ENCODE results near the gene SLC6A17. TPM values are rescaled to one million over a fixed set of nuclear protein-coding genes. Genes with fewer than 3 reads are reported as not detected.

Gene SLC6A17
- total RNA-seq, 1 experiment from 2014 or later: 0.17 TPM

DNA sequence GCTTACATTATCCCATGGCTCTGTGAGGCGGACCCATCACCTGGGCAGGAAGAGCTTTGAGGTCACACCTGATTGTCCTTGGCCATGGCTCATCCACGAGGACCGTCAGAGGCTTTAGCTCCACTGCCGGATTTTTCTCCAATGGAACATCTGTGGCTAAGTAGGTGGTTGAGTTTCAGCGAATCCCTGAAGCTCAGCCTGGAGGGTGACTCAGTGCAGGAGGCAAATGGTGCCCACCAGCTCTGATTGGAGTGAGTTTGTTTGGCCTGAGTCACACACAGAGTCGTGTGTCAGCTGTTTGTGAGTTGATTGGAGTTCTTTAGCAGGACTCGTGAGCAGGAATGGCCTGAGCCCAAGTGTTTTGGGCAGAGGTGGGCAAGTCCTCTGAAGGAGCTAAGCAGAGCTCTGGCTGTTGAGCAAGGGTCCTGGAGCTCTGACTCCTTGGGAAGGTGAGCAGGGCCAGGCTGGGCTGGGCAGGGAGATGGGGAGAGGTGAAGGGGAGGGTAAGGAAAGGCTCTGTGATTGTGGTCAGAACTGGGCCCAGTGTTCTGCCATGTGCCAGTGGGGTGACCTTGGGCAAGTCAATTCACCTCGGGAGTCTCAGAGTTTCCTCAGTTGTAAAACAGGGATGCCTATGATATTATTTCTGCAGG is 2.0 kb downstream of the SLC6A17 start:
- Histone ChIP-seq H3K23me2 (ENCODE audit: insufficient read length, low read depth, low read length, poor library complexity, severe bottlenecking) (peaks cover 13% of the 10 kb centered on the region), H4K5ac (ENCODE audit: insufficient read length, low read depth, low read length) (no peak overlapping the region), H3T11ph (ENCODE audit: low read length) (no peak overlapping the region), H3K23ac (ENCODE audit: insufficient read length, low read depth, low read length) (no peak overlapping the region), H3K56ac (ENCODE audit: insufficient read length, low read depth, low read length) (no peak overlapping the region), H3K79me2 (ENCODE audit: insufficient read depth, low read length) (no peaks in the 10 kb centered on the region), H2AFZ (ENCODE audit: low read length) (no peak overlapping the region), H3K9me3 (ENCODE audit: control insufficient read depth, low read depth, low read length) (no peaks in the 10 kb centered on the region), H3K79me1 (ENCODE audit: insufficient read depth, low read depth, low read length, poor library complexity, severe bottlenecking) (no peaks in the 10 kb centered on the region), H3K4me2 (ENCODE audit: insufficient read depth, insufficient read length, low read length) (no peak overlapping the region), H3K18ac (ENCODE audit: insufficient read length, low read depth, low read length) (no peak overlapping the region), H2BK120ac (ENCODE audit: low read depth, low read length, poor library complexity, severe bottlenecking) (no peak overlapping the region), H3K9ac (ENCODE audit: extremely low read depth, insufficient read length, low read length) (no peak overlapping the region), H4K91ac (ENCODE audit: insufficient read length, low read depth, low read length) (no peak overlapping the region), H2BK12ac (ENCODE audit: insufficient read length, low read depth, low read length) (no peak overlapping the region), H2AK5ac (ENCODE audit: insufficient read length, low read length) (no peak overlapping the region), H2BK5ac (ENCODE audit: insufficient read length, low read length) (no peak overlapping the region), H4K8ac (replicated peaks; ENCODE audit: insufficient read length, low read depth, low read length) (no peak overlapping the region), H3K27me3 (ENCODE audit: insufficient read depth, low read length) (peaks cover 38% of the 10 kb centered on the region), H2BK15ac (ENCODE audit: low read depth, low read length) (no peak overlapping the region), H2BK20ac (ENCODE audit: low read depth, low read length, poor library complexity, severe bottlenecking) (no peak overlapping the region), H3K4me1 (ENCODE audit: insufficient read depth, low read length) (no peaks in the 10 kb centered on the region), H3K14ac (ENCODE audit: insufficient read depth, low read length) (no peak overlapping the region), H4K20me1 (ENCODE audit: control insufficient read depth, insufficient read depth, insufficient read length) (peaks cover 3% of the 10 kb centered on the region), H3K27ac (ENCODE audit: insufficient read length, low read depth, low read length) (no peak overlapping the region), H3K4ac (ENCODE audit: low read depth, low read length) (no peak overlapping the region)
- Mint-ChIP-seq H3K9me3 (no peaks in the 10 kb centered on the region; a peak in 2 of 5 replicates), H3K4me1 (peaks cover 5 to 12% of the 10 kb centered on the region in 2 experiments; a peak in 3 of 4 replicates), H3K4me3 (peak overlapping the region in 1 of 2 experiments; percentile 6; a peak in 1 of 5 replicates), H3K27me3 (ENCODE audit: low read depth) (peaks cover 64% of the 10 kb centered on the region), H3K36me3 (ENCODE audit: insufficient read depth in 1 of 3, low read depth in 3 of 3) (0 out of 7 replicates have a peak, but pooled peaks cover 0 to 1% (median 0%) of the 10 kb centered on the region in 3 experiments), H3K27ac (no peak overlapping the region)
- no peak for TF ChIP-seq CTCF (conservative IDR thresholded peaks at IDR 0.05)
- no CpG with 5 or more reads among the region's 8 CpGs for WGBS (ENCODE audit: extremely low coverage, insufficient read length, low lambda C conversion rate)
- no peak for DNase-seq

Data from H9 (cell line).